Ishikawa (cell line): ENCODE data around the gene LCP2.

Source experiments
- CEBPB ChIP-seq: IDR thresholded peaks from 2 replicates; pipeline ENCODE4 v1.6.1; 2012
- CREB1 ChIP-seq: IDR thresholded peaks from 2 replicates; pipeline ENCODE4 v1.6.1; 2012; ENCODE audit warnings: low read depth
- EGR1 ChIP-seq: IDR thresholded peaks from 2 replicates; pipeline ENCODE4 v1.6.1; 2012
- EP300 ChIP-seq: IDR thresholded peaks from 2 replicates; pipeline ENCODE4 v1.6.1; 2012; ENCODE audit warnings: borderline replicate concordance
- MAX ChIP-seq: IDR thresholded peaks from 2 replicates; pipeline ENCODE4 v1.6.1; 2012
- NFIC ChIP-seq: IDR thresholded peaks from 2 replicates; pipeline ENCODE4 v1.6.1; 2012
- RAD21 ChIP-seq: IDR thresholded peaks from 2 replicates; pipeline ENCODE4 v1.6.1; 2012; ENCODE audit warnings: low read depth
- REST ChIP-seq: IDR thresholded peaks from 2 replicates; pipeline ENCODE4 v1.6.1; 2012; ENCODE audit warnings: low read depth, mild to moderate bottlenecking
- YY1 ChIP-seq: IDR thresholded peaks from 2 replicates; pipeline ENCODE4 v1.6.1; 2012; ENCODE audit warnings: low read depth
- TF ChIP-seq, protein P1 (sequence below): IDR thresholded peaks from 2 replicates; pipeline ENCODE4 v1.6.1; 2012

- TF ChIP-seq CEBPB (no peak), EGR1 (no peak), CREB1 (no peak), NFIC (no peak), RAD21 (no peak), MAX (no peak), YY1 (no peak), EP300 (no peak), REST (no peak)
- TF ChIP-seq, protein P1, sequence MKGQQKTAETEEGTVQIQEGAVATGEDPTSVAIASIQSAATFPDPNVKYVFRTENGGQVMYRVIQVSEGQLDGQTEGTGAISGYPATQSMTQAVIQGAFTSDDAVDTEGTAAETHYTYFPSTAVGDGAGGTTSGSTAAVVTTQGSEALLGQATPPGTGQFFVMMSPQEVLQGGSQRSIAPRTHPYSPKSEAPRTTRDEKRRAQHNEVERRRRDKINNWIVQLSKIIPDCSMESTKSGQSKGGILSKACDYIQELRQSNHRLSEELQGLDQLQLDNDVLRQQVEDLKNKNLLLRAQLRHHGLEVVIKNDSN: no peak
Observed at GRCh38 chr5:170252109-170252508, 45.5 kb downstream of the LCP2 start.
